Epidermal melanocyte (primary cell): ENCODE measurements around the gene TEX2.
"Not testable (repeated sequence)": the region's sequence is repeated elsewhere in the genome, so short reads cannot be mapped to it uniquely, and the experiment has no call there.

Experiments
- DNase-seq: peaks from one replicate; pipeline ENCODE4 v3.0.0; 2011; ENCODE audit warnings: low spot score; ENCODE audit not compliant: insufficient read length

TEX2 gene

DNA sequence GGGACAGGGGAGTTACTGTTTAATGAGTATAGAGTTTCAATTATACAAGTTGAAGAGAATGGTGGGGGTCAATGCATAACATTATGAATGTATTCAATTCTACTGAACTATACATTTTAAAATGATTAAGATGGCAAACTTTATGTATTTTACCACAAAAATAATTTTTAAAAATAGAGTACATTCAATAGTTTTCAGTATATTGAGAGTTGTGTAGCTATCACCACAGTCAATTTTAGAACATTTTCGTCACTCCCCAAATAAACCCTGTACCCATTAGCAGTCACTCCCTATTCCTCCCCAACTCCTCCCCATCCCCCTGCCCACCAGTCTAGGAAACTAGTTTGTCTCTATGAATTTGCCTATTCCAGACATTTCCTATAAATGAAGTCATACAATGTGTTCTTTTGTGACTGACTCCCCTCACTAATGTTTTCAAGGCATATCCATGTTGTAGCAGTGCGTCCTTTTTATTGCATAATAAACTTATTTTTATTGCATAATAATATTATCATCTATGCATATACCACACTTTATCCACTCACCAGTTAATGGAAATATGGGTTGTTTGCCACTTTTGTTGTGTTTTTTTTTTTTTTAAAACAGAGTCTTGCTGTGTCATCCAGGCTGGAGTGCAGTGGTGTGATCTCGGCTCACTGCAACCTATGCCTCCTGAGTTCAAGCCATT lies 80.6 kb downstream of the TEX2 start:
- no peak for DNase-seq

DNA sequence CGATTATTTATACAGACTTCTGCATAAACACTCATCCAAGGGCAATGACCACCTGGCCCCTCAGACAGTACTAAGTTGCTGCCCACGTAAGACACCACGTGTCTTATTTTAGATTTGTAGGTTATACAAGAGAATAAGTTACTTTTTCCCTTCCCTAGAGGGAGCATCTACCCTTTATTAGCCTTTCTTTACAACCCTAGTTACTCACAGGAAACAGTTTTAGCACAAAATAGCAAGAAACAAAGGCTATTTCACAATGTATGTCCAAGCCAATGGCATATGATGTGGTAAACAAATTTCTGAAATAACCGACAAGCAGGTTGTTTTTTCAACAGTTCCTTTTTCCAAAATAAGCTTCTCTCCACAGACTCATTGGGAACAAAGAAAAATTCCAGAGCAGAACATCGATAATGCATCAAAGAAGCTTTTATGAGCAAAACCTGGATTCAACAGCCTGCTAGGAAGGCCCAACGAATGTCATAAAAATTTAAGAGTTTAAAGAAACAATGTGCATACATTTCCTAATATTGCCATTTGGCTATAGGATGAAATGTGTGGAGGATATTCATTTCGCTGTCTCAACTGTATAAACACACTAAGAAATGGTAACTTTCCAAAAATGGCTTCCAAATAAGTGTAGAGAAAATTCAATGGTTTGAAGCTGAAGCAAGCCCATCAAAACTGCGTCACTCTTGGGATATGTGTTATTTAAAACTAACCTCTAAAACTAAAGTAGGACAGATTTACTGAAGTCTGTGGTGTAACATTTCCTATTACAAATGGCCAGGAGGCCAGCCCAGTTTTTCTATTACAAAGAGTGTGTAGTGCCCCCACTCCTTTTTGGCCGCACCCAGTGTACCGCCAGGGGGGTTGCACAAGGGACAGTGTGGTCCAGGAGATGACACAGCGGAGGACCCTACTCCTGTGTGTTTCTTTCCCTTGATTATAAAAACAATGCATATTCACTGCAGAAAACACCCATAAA lies 82.7 kb downstream of the TEX2 start:
- DNase-seq: no peak

DNA sequence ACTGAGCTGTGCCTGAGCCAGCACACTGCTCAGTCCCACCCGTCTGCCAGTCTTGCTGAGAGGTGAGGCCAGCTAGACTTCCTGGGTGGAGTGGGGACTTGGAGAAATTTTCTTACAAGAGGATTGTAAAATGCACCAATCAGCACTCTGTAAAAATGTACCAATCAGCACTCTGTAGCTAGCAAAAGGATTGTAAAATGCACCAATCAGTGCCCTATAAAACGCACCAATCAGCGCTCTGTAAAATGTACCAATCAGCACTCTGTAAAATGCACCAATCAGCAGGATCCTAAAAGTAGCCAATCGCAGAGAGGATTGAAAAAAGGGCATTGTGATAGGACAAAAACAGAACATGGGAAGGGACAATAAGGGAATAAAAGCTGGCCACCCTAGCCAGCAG lies 84.0 kb downstream of the TEX2 start:
- not testable (repeated sequence) for DNase-seq

DNA sequence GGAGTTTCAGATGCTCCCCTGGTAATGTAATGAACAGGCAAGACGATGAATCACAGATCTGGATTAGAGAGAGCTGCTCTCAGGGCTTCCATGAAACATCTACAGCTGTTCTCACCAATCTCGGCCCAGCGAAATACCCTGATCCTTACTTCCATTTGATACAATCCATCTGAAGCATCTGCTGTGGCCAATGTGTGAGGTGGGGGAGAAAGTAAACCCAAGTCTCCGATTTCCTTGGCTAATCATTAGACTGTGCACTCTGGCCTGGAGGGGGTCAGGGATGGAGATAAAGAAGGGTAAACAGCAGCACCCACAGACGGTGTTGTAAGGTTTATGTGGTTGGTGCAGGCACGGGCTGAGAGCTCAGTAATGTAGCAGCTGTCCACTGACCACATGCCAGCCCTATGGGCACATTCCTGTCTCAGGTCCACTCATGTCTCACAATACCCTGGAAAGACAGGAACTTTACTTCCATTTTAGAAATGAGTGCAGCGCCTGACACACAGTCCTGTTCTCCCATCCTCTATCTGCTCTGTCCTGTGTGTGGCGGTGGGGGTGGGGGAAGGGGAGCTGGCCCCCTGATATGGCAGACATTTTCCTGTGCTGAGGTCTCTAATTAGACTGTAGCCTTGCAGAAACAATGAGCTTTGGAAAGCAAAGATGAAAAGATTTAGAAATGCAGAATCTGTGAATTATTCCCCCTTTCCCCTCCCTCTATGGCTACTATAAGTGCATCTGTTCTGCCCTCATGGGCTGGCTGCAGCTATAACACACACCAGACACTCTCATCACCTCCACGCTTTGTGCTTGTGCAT lies 84.8 kb downstream of the TEX2 start:
- no peak for DNase-seq

DNA sequence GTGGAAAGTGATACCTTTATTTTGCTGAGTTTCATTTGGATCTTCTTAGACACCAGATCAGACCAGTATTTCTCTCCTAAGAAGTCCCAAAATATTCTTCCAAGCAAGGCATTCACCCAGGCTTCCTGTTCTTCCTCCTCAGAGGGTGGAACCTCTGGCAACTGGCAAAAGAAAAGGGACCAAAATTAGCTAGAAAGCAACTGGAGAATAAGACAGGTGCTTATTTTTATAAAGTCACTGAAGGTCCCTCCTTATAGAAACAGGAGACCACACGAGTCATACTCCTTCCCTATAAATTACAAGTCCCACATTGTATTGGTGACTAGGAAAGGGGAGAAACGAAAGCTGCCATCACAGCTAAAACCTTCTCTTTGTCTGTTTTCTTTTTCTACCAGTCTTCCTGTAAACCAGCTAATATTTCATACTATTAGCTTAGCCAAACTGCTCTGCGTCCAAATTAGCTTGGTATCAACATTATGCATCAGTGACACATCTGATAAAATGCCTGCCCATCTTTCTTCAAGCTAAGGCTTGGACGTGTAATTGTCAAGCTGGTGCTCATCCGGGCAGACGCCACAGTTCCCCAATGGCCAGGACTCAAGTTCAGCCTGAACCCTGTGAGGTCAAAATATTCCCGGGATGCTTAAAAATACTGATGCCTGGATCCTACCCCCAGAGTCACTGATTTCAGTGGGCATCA lies 85.6 kb downstream of the TEX2 start:
- DNase-seq: no peak

DNA sequence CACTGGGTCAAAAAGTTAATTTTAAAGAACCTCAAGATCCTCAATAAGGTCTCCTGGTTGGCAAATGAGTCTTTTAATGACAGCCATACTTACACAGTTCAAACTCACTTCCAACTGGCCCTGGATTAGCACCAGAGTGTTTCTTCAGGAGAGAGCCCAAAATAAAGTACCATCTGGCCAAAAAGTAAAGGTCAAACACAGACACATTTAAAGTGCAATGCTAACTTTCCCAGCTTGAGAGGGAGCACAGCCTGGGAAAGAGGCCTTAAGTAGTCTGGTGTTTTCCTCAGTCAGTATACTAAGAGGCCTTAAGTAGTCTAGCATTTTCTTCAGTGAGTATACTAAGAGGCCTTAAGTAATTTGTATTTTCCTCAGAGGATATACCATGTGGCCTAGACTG lies 86.5 kb downstream of the TEX2 start:
- no peak for DNase-seq

DNA sequence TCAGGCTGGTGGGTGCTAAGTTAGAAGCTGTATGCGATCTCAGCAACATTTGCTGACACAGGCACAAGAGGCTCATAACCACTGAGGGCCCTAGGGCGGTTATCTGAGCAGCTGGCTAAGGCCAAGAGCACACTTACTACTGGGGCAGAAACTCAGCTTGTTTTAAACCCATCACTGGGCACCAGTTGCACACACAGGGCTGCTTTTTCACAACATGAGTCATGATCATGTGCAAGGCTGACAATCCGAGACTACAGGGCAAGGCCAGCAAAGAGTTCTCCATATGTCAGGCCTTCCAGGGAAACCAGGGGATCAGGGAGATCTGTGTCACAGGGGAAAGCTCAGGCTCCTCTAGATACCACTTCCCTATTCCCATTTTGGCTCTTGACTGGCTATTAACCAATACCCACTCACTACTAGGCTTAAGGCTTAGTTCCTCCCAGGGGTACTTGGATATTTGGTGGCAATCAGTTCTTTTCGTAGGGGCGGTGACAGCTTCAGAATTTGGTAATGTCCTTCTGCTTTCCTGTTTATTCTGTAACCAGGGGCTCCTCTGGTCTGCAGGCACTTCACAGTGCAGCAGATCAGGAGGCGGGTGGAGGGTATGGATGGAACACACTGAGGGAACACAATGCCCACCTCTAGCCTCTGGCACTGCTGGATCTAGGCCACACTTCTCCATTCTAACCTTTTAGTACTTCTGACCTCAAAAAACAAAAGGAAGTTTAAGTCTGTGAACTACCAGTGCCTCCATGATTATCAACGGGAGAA lies 88.2 kb downstream of the TEX2 start:
- peak; percentile 84 for DNase-seq

DNA sequence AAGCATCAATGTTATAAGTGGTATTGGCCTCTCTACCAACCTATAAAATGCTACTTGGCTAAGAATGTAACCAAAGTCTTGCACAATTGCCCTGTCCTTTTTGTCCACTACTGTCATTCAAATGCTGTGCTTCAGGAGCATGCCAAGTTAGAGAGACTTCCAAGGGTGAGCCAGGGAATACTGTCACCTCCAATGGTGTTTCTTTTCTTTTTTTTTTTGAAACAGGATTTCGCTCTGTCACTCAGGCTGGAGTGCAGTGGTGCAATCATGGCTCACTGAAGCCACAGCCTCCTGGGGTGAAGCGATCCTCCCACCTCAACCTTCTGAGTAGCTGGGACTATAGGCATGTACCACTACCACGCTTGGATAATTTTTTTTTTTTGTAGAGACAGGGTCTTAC lies 89.4 kb downstream of the TEX2 start:
- no peak for DNase-seq

DNA sequence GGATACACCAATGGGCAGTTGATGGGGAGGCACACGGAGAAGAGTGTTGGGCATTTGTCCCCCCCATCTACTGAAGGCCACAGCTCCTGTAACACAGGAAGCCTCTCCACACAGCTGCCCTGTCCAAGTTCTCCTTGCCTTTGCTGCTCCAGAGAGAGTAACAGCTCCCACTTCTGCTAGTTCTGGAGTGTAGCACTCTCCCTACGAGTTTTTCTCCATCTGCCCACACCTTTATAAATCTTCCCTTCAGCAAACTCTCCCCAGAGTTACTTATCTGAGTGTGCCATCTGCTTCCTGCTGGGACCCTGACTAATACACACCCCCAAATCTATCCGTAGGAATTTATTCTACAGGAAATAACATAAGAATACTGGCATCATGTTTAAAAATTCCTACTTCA lies 90.5 kb downstream of the TEX2 start:
- no peak for DNase-seq

DNA sequence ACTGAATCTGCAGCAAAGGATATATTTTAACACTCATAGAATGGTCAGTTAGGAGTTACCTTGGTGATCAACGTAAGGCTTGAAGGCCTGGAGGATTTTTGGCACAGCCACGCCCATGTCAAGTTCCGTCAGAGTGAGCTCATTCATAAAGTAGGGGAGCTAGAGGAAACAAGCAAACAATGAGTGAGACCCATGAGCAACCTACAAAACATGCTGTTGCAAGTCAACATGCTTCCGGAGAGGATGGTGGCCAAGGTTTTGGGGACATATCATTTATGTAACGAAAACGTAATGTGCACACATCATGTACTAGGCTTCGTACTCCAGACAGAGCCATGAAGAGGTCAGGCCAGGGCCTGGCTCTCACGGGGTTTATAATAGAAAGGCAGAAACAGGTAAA lies 92.0 kb downstream of the TEX2 start:
- no peak for DNase-seq

DNA sequence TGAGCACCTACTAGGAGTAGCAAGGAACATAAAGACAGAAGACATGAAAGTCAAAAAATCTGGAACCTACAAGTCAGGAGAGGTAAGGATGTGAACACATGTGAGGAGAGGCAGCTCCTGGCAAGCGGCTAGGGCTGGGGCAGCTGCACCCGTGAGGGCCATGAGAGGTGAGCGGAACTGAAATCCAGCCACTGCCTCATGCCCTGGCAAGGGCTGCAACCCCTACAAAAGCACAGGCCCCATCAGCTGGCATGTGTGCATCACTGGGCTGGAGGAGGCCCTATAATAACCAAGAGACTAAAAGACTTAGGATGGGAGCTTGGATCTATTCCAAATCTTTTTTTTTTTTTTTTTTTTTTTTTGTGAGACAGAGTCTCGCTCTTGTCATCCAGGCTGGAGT lies 92.8 kb downstream of the TEX2 start:
- no peak for DNase-seq

DNA sequence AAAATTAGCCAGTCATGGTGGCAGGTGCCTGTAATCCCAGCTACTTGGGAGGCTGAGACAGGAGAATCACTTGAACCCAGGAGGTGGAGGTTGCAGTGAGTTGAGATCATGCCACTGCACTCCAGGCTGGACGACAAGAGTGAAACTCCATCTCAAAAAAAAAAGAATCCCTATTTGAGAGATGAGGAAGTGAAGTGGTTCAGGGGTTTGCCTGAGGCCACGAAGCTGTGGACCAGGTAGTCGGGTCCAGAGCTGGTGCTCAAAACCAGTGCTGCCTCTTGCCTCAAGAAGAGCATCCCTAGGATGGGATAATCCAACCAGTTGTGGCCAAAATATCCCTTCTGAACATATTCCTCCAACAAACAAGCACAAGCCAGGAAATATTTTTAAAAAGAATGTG lies 95.4 kb downstream of the TEX2 start:
- DNase-seq: not testable (repeated sequence)

DNA sequence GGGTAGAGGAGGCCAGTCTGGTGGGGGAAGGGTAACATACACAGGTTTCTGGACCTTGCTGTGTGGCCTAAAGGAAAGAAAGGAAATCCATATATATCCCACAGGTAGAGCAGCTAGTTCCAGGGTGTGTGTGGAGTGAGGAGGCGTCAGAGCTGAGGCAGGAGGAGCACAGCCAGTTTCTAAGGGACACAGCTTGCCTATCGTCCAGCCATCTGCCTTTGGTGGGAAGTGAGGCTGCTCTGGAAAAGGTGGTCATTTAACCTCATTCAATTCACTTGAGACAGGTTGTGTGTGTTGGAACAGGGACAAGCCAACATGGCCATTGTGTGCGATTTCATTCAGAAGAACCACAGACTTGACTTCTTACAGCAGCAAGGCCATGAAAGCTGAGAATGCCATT lies 96.2 kb downstream of the TEX2 start:
- DNase-seq: no peak

DNA sequence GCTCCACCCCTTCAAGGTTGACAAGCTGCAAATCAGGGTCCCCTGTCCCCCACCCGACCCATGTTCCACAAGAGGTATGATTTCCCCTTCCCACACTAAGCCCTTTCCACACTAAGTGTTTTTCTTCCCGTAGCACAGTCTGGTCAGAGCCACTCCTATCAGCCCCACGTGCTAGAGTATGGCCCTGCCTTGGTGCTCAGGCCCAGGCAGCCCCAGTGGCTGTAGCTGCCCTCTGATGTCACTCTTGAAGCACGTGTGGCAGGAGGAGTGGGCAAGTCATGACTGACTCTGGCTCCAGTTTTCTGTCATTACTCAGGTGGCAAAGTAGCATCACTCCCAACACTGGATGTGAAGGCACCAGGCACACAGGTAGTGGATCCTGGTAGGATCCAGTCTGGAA lies 97.7 kb downstream of the TEX2 start:
- no peak for DNase-seq

DNA sequence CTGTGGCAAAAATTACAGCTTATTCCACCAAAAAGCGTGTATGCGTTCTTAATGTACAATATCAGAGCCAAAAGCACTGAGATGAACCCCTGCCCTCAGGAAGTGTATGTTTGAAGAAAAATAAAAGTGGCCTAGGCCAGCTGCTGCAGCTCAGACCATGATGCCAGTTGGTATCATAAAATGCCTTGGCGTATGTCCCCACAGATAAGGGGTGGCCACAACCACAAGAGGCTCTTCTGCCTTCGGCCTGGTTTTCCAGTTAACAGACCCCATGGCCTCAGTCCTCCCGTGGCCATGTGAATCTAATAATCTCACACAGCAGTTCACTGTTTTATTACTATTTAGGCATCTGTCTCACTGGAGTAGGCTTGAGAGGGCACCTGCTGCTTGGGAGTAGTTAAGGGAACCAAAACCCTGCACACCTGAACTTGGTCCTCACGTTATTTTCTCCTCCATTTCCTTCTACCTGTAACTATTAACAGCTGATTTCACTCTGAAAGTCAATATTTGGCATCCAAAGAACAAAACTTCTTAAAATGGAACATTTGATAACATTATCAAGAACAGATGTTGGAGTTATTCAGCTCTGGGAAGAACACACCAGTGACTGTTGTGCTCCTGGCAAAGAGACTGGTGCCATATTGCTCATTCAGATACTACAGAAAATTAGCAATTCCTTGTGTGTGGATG lies 98.3 kb downstream of the TEX2 start:
- DNase-seq: no peak

DNA sequence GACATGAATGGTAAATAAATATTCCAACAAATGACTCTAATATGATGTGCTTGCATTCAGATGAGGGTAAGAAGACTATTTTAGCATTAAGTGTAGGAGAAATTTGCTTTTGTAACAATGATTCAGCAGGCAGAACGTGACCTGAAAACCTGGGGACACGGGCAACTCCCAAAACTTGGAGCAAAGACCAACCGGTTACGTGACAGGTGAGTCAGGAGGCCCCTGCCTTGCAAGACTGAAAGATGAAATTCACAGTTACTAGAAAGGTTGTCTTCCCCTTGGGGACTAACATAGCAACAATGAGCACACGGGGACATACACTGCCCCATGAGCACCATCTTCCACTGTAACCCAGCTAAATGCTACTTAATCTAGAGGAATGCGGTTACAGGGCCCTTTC lies 99.6 kb downstream of the TEX2 start:
- DNase-seq: no peak

DNA sequence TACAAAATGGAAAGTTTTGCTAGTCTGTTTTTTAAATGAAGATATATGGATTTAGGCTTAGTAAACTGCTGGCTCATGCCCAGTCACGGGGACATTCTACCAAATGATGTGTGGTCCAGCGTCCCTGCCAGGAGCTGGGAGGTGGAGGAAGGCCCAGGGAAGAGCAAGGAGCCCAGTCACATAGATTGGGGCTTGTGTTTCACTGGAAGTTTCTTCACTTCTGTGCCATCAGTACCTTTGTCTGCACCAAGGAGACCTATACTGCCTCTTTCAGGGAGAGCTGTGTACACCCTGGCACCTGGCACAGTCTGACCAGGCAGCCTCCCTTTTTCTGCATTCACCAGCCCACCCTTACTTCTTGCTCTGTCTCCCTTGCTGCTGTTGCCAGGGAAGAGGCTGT lies 100.5 kb downstream of the TEX2 start:
- no peak for DNase-seq

DNA sequence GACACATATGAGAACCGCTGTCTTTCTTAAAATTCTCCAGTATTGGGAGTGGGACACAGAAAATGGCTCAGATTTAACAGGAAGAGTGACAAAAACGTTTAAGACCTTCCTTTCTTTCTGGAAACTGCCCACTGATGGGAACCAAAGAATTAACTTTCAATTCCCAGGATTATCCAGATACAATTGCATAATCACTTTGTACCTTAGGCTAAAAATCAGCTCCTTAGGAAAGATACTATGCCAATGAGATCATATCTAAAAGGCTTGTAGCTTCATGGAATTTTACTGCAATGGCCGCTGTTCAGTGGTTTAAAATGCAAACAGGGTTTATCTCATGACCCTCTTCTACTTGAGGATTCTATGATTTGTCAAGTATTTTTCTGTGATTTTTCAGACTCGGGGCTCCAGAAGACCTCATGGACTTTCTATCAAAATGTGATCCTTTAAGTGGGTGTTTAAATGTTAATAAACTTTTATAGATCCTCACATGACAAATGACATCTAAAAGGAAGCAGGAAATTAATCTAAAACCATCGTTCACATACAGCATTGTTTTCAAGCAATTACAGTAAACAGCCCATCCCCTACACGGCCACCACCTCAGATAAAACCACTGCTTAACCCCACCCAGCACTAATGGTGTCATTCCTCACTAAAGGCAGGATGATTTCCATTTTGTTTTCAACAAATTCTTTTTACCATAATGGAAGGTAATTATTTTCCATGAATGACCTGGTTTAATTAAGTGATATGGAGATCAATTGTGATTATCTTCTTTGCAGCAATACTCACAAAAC lies 101.5 kb downstream of the TEX2 start:
- no peak for DNase-seq

DNA sequence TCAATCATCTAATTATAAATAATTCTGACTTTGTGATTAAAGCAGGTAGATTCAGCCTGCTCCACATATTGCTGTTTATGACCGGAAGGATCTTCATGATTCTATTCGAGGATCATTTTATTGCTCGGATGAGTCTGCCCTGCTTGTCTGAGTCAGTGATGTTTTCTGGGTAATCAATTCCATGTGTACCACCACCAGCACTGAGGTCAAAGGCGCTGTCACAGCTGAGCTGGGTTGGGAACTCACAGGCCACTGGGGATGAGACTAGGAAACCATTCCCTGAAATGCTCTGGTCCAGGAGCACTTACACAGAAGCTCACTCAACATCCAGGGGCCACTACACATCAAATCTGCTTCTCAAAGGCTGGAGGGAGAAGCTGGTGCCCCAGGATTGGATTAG lies 102.7 kb downstream of the TEX2 start:
- peak; percentile 58 for DNase-seq
